GM12878 (cell line): Measurements from ENCODE around the gene DTNA.

ENCODE experiments used
- CREM ChIP-seq: IDR thresholded peaks from 2 replicates; pipeline ENCODE4 v1.6.1; 2014; ENCODE audit warnings: antibody characterized with exemption, low read depth
- IKZF2 ChIP-seq, 2 experiments: fragments of 450-650 bp; IDR thresholded peaks; 2 replicates each; pipeline ENCODE4 v1.6.1; 2017; ENCODE audit warnings: mild to moderate bottlenecking in 2 of 2, moderate library complexity in 2 of 2
- NFIC ChIP-seq: IDR thresholded peaks from 2 replicates; pipeline ENCODE4 v1.6.1; 2012; ENCODE audit warnings: low read depth, mild to moderate bottlenecking, inconsistent platforms, low read length, moderate library complexity
- NFYA ChIP-seq: IDR thresholded peaks from 2 replicates; pipeline ENCODE4 v1.6.1; 2011; ENCODE audit warnings: low read depth, mild to moderate bottlenecking, low read length, improper control_type of control experiment, borderline replicate concordance
- POLR2A ChIP-seq: IDR thresholded peaks from 2 replicates; pipeline ENCODE4 v1.6.1; 2011; ENCODE audit warnings: low read depth, mild to moderate bottlenecking, low read length
- POLR2AphosphoS5 ChIP-seq: IDR thresholded peaks from 2 replicates; pipeline ENCODE4 v1.6.1; 2011; ENCODE audit warnings: mild to moderate bottlenecking, low read length, inconsistent platforms
- SMAD1 ChIP-seq: fragments of 450-650 bp; IDR thresholded peaks from 2 replicates; pipeline ENCODE4 v1.6.1; 2018; ENCODE audit warnings: mild to moderate bottlenecking, low read depth; ENCODE audit not compliant: partially characterized antibody
- SPI1 ChIP-seq: IDR thresholded peaks from 2 replicates; pipeline ENCODE4 v1.6.1; 2011; ENCODE audit warnings: low read depth, mild to moderate bottlenecking, low read length, moderate library complexity, borderline replicate concordance; ENCODE audit not compliant: insufficient read depth
- SUZ12 ChIP-seq: fragments of 200-600 bp; sonication (generic); IDR thresholded peaks from one replicate; pipeline ENCODE4 v1.6.1; 2018; ENCODE audit warnings: antibody characterized with exemption, mild to moderate bottlenecking; ENCODE audit not compliant: unreplicated experiment
- TF ChIP-seq, protein P1 (sequence below), 3 experiments: IDR thresholded peaks in 2 of 3; conservative IDR thresholded peaks in 1 of 3; 2 replicates each; pipeline ENCODE4 v1.5.1; 2011; ENCODE audit warnings: low read depth in 3 of 3, low read length in 3 of 3, mild to moderate bottlenecking in 3 of 3, control low read depth in 2 of 3, moderate library complexity in 2 of 3, inconsistent platforms in 1 of 3, mixed read lengths in 1 of 3; ENCODE audit not compliant: control insufficient read depth in 2 of 3, insufficient read depth in 1 of 3; ENCODE audit errors: extremely low read depth in 1 of 3
- TF ChIP-seq, protein P2 (sequence below): IDR thresholded peaks from 2 replicates; pipeline ENCODE4 v1.6.1; 2011; ENCODE audit warnings: borderline replicate concordance, low read depth, mild to moderate bottlenecking, moderate library complexity, mixed read lengths, low read length; ENCODE audit not compliant: insufficient read depth; ENCODE audit errors: extremely low read length
- TF ChIP-seq, protein P3 (sequence below): IDR thresholded peaks from 2 replicates; pipeline ENCODE4 v1.6.1; 2012; ENCODE audit warnings: low read length, inconsistent platforms

DNA sequence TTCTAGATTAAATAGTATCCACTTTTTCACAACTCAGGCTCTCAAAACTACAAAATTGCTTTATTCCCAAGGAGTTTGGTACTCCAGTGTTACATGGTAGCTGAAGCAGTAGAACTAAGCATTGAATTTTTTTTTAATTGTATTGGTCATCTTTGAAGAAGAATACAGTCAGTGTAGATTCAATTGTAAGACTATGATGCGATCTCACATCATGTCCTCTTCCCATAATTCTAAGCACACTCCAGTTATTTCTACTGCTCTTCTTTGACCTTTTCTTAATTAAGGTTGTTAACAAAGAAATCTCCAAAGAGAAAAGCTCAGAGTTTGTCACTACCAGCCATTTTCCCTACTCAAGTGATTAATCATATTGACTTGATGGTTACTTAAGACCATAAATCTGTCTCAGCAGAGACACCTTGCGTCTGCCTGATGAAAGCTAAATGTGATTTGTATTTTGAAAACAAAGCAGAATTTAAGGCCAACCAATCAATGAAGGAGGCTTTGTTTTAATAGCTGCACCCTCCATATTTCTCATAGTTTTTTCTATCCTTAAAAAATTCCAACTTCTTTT, 130.2 kb downstream of the DTNA start:
- TF ChIP-seq NFYA (no peak), POLR2AphosphoS5 (no peak), SPI1 (no peak), CREM (no peak), NFIC (no peak), POLR2A (no peak), SMAD1 (no peak), IKZF2 (IDR thresholded peaks at IDR 0.05) (no peak), SUZ12 (no peak)
- TF ChIP-seq, protein P1, sequence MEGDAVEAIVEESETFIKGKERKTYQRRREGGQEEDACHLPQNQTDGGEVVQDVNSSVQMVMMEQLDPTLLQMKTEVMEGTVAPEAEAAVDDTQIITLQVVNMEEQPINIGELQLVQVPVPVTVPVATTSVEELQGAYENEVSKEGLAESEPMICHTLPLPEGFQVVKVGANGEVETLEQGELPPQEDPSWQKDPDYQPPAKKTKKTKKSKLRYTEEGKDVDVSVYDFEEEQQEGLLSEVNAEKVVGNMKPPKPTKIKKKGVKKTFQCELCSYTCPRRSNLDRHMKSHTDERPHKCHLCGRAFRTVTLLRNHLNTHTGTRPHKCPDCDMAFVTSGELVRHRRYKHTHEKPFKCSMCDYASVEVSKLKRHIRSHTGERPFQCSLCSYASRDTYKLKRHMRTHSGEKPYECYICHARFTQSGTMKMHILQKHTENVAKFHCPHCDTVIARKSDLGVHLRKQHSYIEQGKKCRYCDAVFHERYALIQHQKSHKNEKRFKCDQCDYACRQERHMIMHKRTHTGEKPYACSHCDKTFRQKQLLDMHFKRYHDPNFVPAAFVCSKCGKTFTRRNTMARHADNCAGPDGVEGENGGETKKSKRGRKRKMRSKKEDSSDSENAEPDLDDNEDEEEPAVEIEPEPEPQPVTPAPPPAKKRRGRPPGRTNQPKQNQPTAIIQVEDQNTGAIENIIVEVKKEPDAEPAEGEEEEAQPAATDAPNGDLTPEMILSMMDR (IDR thresholded peaks at IDR 0.05 in 2 of 3, conservative IDR thresholded peaks at IDR 0.05 in 1 of 3; ENCODE audit: control insufficient read depth in 2 of 3, extremely low read depth in 1 of 3, insufficient read depth in 1 of 3, low read depth in 3 of 3, low read length in 3 of 3) = no peak
- TF ChIP-seq, protein P2, sequence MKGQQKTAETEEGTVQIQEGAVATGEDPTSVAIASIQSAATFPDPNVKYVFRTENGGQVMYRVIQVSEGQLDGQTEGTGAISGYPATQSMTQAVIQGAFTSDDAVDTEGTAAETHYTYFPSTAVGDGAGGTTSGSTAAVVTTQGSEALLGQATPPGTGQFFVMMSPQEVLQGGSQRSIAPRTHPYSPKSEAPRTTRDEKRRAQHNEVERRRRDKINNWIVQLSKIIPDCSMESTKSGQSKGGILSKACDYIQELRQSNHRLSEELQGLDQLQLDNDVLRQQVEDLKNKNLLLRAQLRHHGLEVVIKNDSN = no peak
- TF ChIP-seq, protein P3, sequence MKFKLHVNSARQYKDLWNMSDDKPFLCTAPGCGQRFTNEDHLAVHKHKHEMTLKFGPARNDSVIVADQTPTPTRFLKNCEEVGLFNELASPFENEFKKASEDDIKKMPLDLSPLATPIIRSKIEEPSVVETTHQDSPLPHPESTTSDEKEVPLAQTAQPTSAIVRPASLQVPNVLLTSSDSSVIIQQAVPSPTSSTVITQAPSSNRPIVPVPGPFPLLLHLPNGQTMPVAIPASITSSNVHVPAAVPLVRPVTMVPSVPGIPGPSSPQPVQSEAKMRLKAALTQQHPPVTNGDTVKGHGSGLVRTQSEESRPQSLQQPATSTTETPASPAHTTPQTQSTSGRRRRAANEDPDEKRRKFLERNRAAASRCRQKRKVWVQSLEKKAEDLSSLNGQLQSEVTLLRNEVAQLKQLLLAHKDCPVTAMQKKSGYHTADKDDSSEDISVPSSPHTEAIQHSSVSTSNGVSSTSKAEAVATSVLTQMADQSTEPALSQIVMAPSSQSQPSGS = no peak
